Esophagus squamous epithelium (tissue), 5 donors: ENCODE measurements around the gene LUC7L. TPM values are rescaled to one million over a fixed set of nuclear protein-coding genes. Genes with fewer than 3 reads are reported as not detected.

ENCODE experiments used
- DNase-seq: peaks from one replicate; lab custom pipeline; 2025; lab: John Stamatoyannopoulos, UW
- H3K27ac ChIP-seq, 4 donors: fragments of 200-600 bp; sonication (generic); one replicate each; pipeline ENCODE4 v1.5.1; 2016 to 2019; ENCODE audit warnings: mild to moderate bottlenecking in 1 of 4
- H3K27me3 ChIP-seq, 4 donors: fragments of 200-600 bp; sonication (generic); 1 replicate in 3 of 4; 2 replicates in 1 of 4; pipeline versions ENCODE4 v1.5.1 to v1.6.0; 2017 to 2021; ENCODE audit warnings: antibody characterized with exemption in 1 of 4
- H3K36me3 ChIP-seq, 3 donors: fragments of 200-600 bp; sonication (generic); one replicate each; pipeline ENCODE4 v1.5.1; 2016 to 2019
- H3K4me1 ChIP-seq, 3 donors: fragments of 200-600 bp; sonication (generic); one replicate each; pipeline ENCODE4 v1.5.1; 2017 to 2019
- H3K4me3 ChIP-seq, 4 donors: fragments of 200-600 bp; sonication (generic); 1 replicate in 3 of 4; 2 replicates in 1 of 4; pipeline ENCODE4 v1.5.1; 2016 to 2019; ENCODE audit warnings: mild to moderate bottlenecking in 2 of 4, moderate library complexity in 1 of 4
- H3K9me3 ChIP-seq, 3 donors: fragments of 200-600 bp; sonication (generic); one replicate each; pipeline ENCODE4 v1.5.1; 2016 to 2019
- CTCF ChIP-seq, 6 experiments: fragments of 450-650 bp in 4 of 6; fragments of 200-600 bp in 2 of 6; sonication (generic) in 2 of 6; IDR thresholded peaks; one replicate each; pipeline ENCODE4 v1.5.1; 2016 to 2019; ENCODE audit warnings: antibody characterized with exemption in 6 of 6, mild to moderate bottlenecking in 4 of 6, moderate library complexity in 4 of 6
- POLR2A ChIP-seq, 4 donors: fragments of 450-650 bp; IDR thresholded peaks; one replicate each; pipeline ENCODE4 v1.6.1; 2017; ENCODE audit warnings: antibody characterized with exemption in 4 of 4, mild to moderate bottlenecking in 4 of 4, moderate library complexity in 3 of 4
- WGBS, 2 donors: methylation state at CpG; one replicate each; pipeline ENCODE4 v1.1.5; 2018; 5-methylcytosine and 5-hydroxymethylcytosine counted together
- intact Hi-C: fragments of 100-400 bp; cut with DNase I; formaldehyde crosslinking; loops from one replicate; pipeline ENCODE4 v1.15.0; 2022
- total RNA-seq, 4 donors: library from RNA; depleted of rRNA; stranded (reverse); fragments of >200 nt; gene quantifications; one replicate each; pipeline ENCODE4 v1.1.0, GENCODE V29; 2016
- donor health status: DM: yes; HTN: yes; CAD: no.

The LUC7L gene
- total RNA-seq, 4 donors from 2014 or later: 33.5 to 74.2 (median 46.5) TPM

GRCh38 chr16:203246-203645 is 26.0 kb downstream of the LUC7L start:
- TF ChIP-seq POLR2A (IDR thresholded peaks at IDR 0.05) (no peak), CTCF (IDR thresholded peaks at IDR 0.05) (no peak)
- intact Hi-C loops: no loop called here
- Histone ChIP-seq H3K4me3 (no peak overlapping the region), H3K4me1 (no peaks in the 10 kb centered on the region), H3K27me3 (no peaks in the 10 kb centered on the region), H3K9me3 (no peaks in the 10 kb centered on the region), H3K36me3 (peaks cover 22 to 98% (median 60%) of the 10 kb centered on the region in 3 donors), H3K27ac (no peak overlapping the region)
- 75 to 87% methylated on average over 4 of the region's 4 CpGs for WGBS, 2 donors
- DNase-seq: no peak

- TF ChIP-seq POLR2A (IDR thresholded peaks at IDR 0.05) (no peak), CTCF (IDR thresholded peaks at IDR 0.05) (no peak)
- intact Hi-C loops: no loop called here
- 89 to 94% methylated on average over 5 of the region's 5 CpGs for WGBS, 2 donors
- Histone ChIP-seq H3K27me3 (no peaks in the 10 kb centered on the region), H3K9me3 (no peaks in the 10 kb centered on the region), H3K36me3 (peaks cover 13 to 98% (median 52%) of the 10 kb centered on the region in 3 donors), H3K4me1 (no peaks in the 10 kb centered on the region), H3K4me3 (no peak overlapping the region), H3K27ac (no peak overlapping the region)
- DNase-seq: no peak
Measured at GRCh38 chr16:200388-200787, 28.9 kb downstream of the LUC7L start.

- no peak for DNase-seq
- Histone ChIP-seq H3K36me3 (peaks cover 47 to 100% (median 73%) of the 10 kb centered on the region in 3 donors), H3K4me1 (no peaks in the 10 kb centered on the region), H3K4me3 (no peak overlapping the region), H3K27me3 (no peaks in the 10 kb centered on the region), H3K27ac (no peak overlapping the region), H3K9me3 (no peaks in the 10 kb centered on the region)
- no peak for TF ChIP-seq CTCF (IDR thresholded peaks at IDR 0.05)
- TF ChIP-seq POLR2A (IDR thresholded peaks at IDR 0.05): no peak
- 92% methylated on average over 6 of the region's 6 CpGs for WGBS, 2 donors
- intact Hi-C loops: no loop called here
Measured at GRCh38 chr16:194516-194915, 34.7 kb downstream of the LUC7L start.

- intact Hi-C loops: no loop called here
- H3K36me3 ChIP-seq: peaks cover 42 to 100% (median 70%) of the 10 kb centered on the region in 3 donors
- 88 to 89% methylated on average over 14 to 15 of the region's 15 CpGs for WGBS, 2 donors
Measured at GRCh38 chr16:193441-193840, 35.8 kb downstream of the LUC7L start.

GRCh38 chr16:192686-193085 is 36.6 kb downstream of the LUC7L start:
- no peaks in the 10 kb centered on the region for H3K9me3 ChIP-seq
- H3K36me3 ChIP-seq: peaks cover 39 to 100% (median 64%) of the 10 kb centered on the region in 3 donors
- no peak overlapping the region for H3K27ac ChIP-seq
- TF ChIP-seq CTCF (IDR thresholded peaks at IDR 0.05) (no peak), POLR2A (IDR thresholded peaks at IDR 0.05) (no peak)
- H3K27me3 ChIP-seq: no peaks in the 10 kb centered on the region
- H3K4me3 ChIP-seq: no peak overlapping the region
- H3K4me1 ChIP-seq: no peaks in the 10 kb centered on the region
- intact Hi-C loops: no loop called here
- 90 to 93% methylated on average over 6 to 7 of the region's 11 CpGs for WGBS, 2 donors
- DNase-seq: no peak

More at GRCh38 chr16:193441-193840, 35.8 kb downstream of the LUC7L start:
- Histone ChIP-seq H3K4me3 (no peak overlapping the region), H3K4me1 (no peaks in the 10 kb centered on the region), H3K9me3 (no peaks in the 10 kb centered on the region), H3K27ac (no peak overlapping the region), H3K27me3 (no peaks in the 10 kb centered on the region)
- no peak for TF ChIP-seq CTCF (IDR thresholded peaks at IDR 0.05)
- no peak for TF ChIP-seq POLR2A (IDR thresholded peaks at IDR 0.05)
- no peak for DNase-seq
